PC-9 (cell line): Measurements from ENCODE around the gene HMMR. TPM values are rescaled to one million over a fixed set of nuclear protein-coding genes. Genes with fewer than 3 reads are reported as not detected.

Experiments used
- BruUV-seq: library from RNA; stranded (reverse); fragments of 400-500 nt; replicated peaks from 2 replicates; lab custom pipeline; 2021; lab: Mats Ljungman, UMichigan
- CTCF ChIA-PET: fragments of 300-600 bp; sonication (Branson Sonifier 250); formaldehyde crosslinking; loops from one replicate; lab custom pipeline; 2022; ENCODE audit warnings: antibody characterized with exemption; lab: Charles Lee
- POLR2A ChIA-PET: fragments of 300-600 bp; sonication (Branson Sonifier 250); formaldehyde crosslinking; loops from one replicate; lab custom pipeline; 2022; ENCODE audit warnings: antibody characterized with exemption; ENCODE audit not compliant: unreplicated experiment; lab: Charles Lee
- DNase-seq, 2 experiments: peaks; one replicate each; pipeline versions ENCODE4 v3.0.0 to v3.0.0-alpha.2; 2015 to 2022; ENCODE audit warnings: mixed read lengths in 1 of 2
- H2AFZ ChIP-seq: fragments of 200-600 bp; sonication (generic); 2 replicates; pipeline ENCODE4 v1.8.1; 2017; ENCODE audit warnings: antibody characterized with exemption
- H3F3A ChIP-seq: fragments of 200-600 bp; sonication (generic); 2 replicates; pipeline ENCODE4 v1.8.1; 2017; ENCODE audit warnings: antibody characterized with exemption, mild to moderate bottlenecking, low read depth; ENCODE audit not compliant: insufficient read depth
- H3K27ac ChIP-seq: fragments of 200-600 bp; sonication (generic); 2 replicates; pipeline ENCODE4 v1.6.1; 2016; ENCODE audit warnings: mixed run types
- H3K27me3 ChIP-seq: fragments of 200-600 bp; sonication (generic); 2 replicates; pipeline ENCODE4 v1.6.1; 2016; ENCODE audit warnings: low read depth, mixed run types; ENCODE audit not compliant: insufficient read depth
- H3K36me3 ChIP-seq: fragments of 200-600 bp; sonication (generic); 2 replicates; pipeline ENCODE4 v1.6.1; 2016; ENCODE audit warnings: low read depth, mixed run types
- H3K4me1 ChIP-seq: fragments of 200-600 bp; sonication (generic); replicated peaks from 2 replicates; pipeline ENCODE4 v1.6.1; 2016; ENCODE audit warnings: mixed run types; ENCODE audit not compliant: insufficient read depth
- H3K4me2 ChIP-seq: fragments of 200-600 bp; sonication (generic); 2 replicates; pipeline ENCODE4 v1.6.1; 2017; ENCODE audit warnings: mixed run types
- H3K4me3 ChIP-seq: fragments of 200-600 bp; sonication (generic); 2 replicates; pipeline ENCODE4 v1.6.1; 2016; ENCODE audit warnings: mixed run types
- H3K79me2 ChIP-seq: fragments of 200-600 bp; sonication (generic); 2 replicates; pipeline ENCODE4 v1.6.1; 2017; ENCODE audit warnings: low read depth, mixed run types
- H3K9me2 ChIP-seq: fragments of 200-600 bp; sonication (generic); 2 replicates; pipeline ENCODE4 v1.8.1; 2017; ENCODE audit warnings: mild to moderate bottlenecking; ENCODE audit not compliant: insufficient read depth
- H3K9me3 ChIP-seq: fragments of 200-600 bp; sonication (generic); 2 replicates; pipeline ENCODE4 v1.8.1; 2016; ENCODE audit warnings: low read depth; ENCODE audit not compliant: insufficient read depth
- H4K20me1 ChIP-seq: fragments of 200-600 bp; sonication (generic); 2 replicates; pipeline ENCODE4 v1.8.1; 2017; ENCODE audit not compliant: insufficient read depth
- EZH2 ChIP-seq: fragments of 200-600 bp; sonication (generic); IDR thresholded peaks from 2 replicates; pipeline ENCODE4 v1.8.0; 2017; ENCODE audit warnings: antibody characterized with exemption, low read depth
- intact Hi-C: fragments of 100-400 bp; cut with micrococcal nuclease; formaldehyde crosslinking; loops from one replicate; pipeline ENCODE4 v1.10.0; 2022; ENCODE audit not compliant: unreplicated experiment
- total RNA-seq: library from RNA; stranded (reverse); gene quantifications from 2 replicates; pipeline ENCODE4 v1.2.3, GENCODE V29; 2021
- TF ChIP-seq, protein P1 (sequence below): fragments of 200-600 bp; sonication (generic); conservative IDR thresholded peaks from 2 replicates; pipeline ENCODE4 v1.6.1; 2017; ENCODE audit warnings: mixed run types, antibody characterized with exemption, mild to moderate bottlenecking, moderate library complexity

HMMR gene
- total RNA-seq, 1 experiment from 2014 or later: 94.5 TPM

GRCh38 chr5:163473635-163474243 is 13.3 kb downstream of the HMMR start:
- H3K9me3 ChIP-seq: no peaks in the 10 kb centered on the region
- DNase-seq: no peak
- H4K20me1 ChIP-seq: peaks cover 5% of the 10 kb centered on the region; the same call in 1 of the 2 replicates
- TF ChIP-seq, protein P1, sequence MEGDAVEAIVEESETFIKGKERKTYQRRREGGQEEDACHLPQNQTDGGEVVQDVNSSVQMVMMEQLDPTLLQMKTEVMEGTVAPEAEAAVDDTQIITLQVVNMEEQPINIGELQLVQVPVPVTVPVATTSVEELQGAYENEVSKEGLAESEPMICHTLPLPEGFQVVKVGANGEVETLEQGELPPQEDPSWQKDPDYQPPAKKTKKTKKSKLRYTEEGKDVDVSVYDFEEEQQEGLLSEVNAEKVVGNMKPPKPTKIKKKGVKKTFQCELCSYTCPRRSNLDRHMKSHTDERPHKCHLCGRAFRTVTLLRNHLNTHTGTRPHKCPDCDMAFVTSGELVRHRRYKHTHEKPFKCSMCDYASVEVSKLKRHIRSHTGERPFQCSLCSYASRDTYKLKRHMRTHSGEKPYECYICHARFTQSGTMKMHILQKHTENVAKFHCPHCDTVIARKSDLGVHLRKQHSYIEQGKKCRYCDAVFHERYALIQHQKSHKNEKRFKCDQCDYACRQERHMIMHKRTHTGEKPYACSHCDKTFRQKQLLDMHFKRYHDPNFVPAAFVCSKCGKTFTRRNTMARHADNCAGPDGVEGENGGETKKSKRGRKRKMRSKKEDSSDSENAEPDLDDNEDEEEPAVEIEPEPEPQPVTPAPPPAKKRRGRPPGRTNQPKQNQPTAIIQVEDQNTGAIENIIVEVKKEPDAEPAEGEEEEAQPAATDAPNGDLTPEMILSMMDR: no peak
- TF ChIP-seq EZH2: no peak
- intact Hi-C loops: loop anchor here (1.0 kb wide), 1 partner anchor 40 kb away; no protein-coding TSS in a partner anchor
- H3K9me2 ChIP-seq: no peaks in the 10 kb centered on the region
- H2AFZ ChIP-seq: no peak overlapping the region
- ChIA-PET POLR2A (interaction anchor here (0.6 kb wide), 1 partner anchor 14 kb away, joined by 4 read pairs; no protein-coding TSS in a partner anchor), CTCF (no interaction called here)
- peaks cover 4% of the 10 kb centered on the region; the same call in 1 of the 2 replicates for H3F3A ChIP-seq
- BruUV-seq: no TSS peak
- no peaks in the 10 kb centered on the region for H3K79me2 ChIP-seq
- H3K36me3 ChIP-seq: peaks cover 40% of the 10 kb centered on the region
- H3K4me3 ChIP-seq: no peak overlapping the region
- H3K27ac ChIP-seq: no peak overlapping the region
- H3K27me3 ChIP-seq: no peaks in the 10 kb centered on the region
- H3K4me1 ChIP-seq: no peaks in the 10 kb centered on the region
- H3K4me2 ChIP-seq: no peak overlapping the region

- intact Hi-C loops: no loop called here
- Histone ChIP-seq H4K20me1 (peaks cover 5% of the 10 kb centered on the region; the same call in 1 of the 2 replicates), H3K4me2 (no peak overlapping the region), H3K9me3 (no peaks in the 10 kb centered on the region), H3K27me3 (no peaks in the 10 kb centered on the region), H3K79me2 (no peaks in the 10 kb centered on the region), H3K36me3 (peaks cover 36% of the 10 kb centered on the region), H3K4me3 (no peak overlapping the region), H3K27ac (no peak overlapping the region), H3F3A (peaks cover 4% of the 10 kb centered on the region; the same call in 1 of the 2 replicates), H3K9me2 (no peaks in the 10 kb centered on the region), H2AFZ (no peak overlapping the region), H3K4me1 (no peaks in the 10 kb centered on the region)
- CTCF ChIA-PET: no interaction called here
- POLR2A ChIA-PET: no interaction called here
- no TSS peak for BruUV-seq
- TF ChIP-seq, protein P1: no peak
- TF ChIP-seq EZH2: no peak
- DNase-seq: no peak
These were observed 15.0 kb downstream of the HMMR start for GRCh38 chr5:163475411-163475810.

DNA sequence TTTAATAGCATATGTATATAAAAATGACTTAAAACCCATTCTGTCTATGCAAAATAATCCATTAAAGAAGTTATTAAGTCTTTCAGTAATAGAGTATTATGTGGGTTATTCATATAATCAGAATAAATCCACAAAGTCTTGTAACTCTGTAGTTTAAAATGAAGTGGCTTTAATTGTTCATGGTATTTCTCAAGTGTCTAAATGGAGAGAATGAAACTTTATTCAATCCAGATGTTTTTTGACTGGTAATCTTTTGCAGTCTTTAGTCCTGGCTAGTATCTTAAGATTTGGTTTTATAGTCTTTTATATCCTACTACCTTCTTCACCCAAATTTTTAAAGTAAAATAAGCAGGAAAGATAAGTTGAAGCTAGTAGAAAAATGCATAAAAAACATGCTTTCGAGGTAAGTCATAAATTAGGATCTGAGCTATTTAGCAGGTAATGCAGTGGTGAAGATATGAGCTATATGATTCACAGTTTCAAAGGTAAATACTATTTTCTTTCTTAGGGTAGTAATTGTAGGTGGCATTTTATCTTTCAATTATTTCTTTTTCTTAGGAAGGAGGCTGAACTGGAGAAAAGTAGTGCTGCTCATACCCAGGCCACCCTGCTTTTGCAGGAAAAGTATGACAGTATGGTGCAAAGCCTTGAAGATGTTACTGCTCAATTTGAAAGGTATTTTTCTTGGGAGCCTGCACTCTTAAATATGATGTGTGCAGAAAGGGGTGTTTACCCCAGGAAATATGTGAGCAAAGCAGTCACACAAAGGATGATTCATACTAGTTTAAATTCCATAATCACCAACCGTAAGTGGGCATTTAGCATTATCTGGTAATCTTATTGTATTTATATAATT is 17.9 kb downstream of the HMMR start:
- no peak for DNase-seq
- no peaks in the 10 kb centered on the region for H3K4me1 ChIP-seq
- no peak overlapping the region for H3K4me2 ChIP-seq
- H3K27me3 ChIP-seq: no peaks in the 10 kb centered on the region
- POLR2A ChIA-PET: interaction anchor here (0.9 kb wide), 1 partner anchor 18 kb away, joined by 7 read pairs; the partner anchor contains the start of genes HMMR and NUDCD2
- H3K79me2 ChIP-seq: no peaks in the 10 kb centered on the region
- peaks cover 4% of the 10 kb centered on the region; the same call in 1 of the 2 replicates for H3F3A ChIP-seq
- H3K36me3 ChIP-seq: peaks cover 35% of the 10 kb centered on the region
- H3K27ac ChIP-seq: no peak overlapping the region
- no peak overlapping the region for H3K4me3 ChIP-seq
- H3K9me3 ChIP-seq: no peaks in the 10 kb centered on the region
- CTCF ChIA-PET: no interaction called here
- H3K9me2 ChIP-seq: no peaks in the 10 kb centered on the region
- H4K20me1 ChIP-seq: peaks cover 5% of the 10 kb centered on the region; the same call in 1 of the 2 replicates
- no peak overlapping the region for H2AFZ ChIP-seq
- TF ChIP-seq, protein P1: no peak
- no peak for TF ChIP-seq EZH2
- intact Hi-C loops: no loop called here
- BruUV-seq: no TSS peak
